Measurements from ENCODE around the gene EMC8.

EMC8 gene

GRCh38 chr16:85784813-85785212 lies 14.5 kb downstream of the EMC8 start:
- DNase-seq (ENCODE audit: low read depth in 2 of 2): no peak

- DNase-seq (ENCODE audit: low read depth in 2 of 2): no peak
Measured at GRCh38 chr16:85783441-85783840, 15.9 kb downstream of the EMC8 start.

DNA sequence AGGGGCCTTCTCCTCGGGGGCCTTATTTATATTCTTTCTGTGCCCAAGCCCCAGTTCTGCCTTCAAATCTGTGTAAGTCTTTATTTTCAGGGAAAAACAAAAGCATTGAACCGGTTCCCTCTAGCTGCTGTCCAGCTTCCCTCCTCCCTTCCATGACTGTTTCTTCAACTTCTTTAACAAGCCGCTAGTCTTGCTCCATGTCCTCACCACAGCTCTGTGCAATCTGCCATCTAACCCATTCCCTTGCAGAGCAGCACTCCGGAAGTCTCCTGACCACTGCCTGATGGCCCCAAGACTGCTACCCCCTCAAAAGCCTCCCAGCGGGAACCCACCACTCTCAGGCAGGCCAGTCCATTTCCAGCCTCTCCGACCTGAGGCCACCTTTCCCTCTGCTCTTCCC lies 16.9 kb downstream of the EMC8 start:
- DNase-seq (ENCODE audit: low read depth in 2 of 2): no peak

DNA sequence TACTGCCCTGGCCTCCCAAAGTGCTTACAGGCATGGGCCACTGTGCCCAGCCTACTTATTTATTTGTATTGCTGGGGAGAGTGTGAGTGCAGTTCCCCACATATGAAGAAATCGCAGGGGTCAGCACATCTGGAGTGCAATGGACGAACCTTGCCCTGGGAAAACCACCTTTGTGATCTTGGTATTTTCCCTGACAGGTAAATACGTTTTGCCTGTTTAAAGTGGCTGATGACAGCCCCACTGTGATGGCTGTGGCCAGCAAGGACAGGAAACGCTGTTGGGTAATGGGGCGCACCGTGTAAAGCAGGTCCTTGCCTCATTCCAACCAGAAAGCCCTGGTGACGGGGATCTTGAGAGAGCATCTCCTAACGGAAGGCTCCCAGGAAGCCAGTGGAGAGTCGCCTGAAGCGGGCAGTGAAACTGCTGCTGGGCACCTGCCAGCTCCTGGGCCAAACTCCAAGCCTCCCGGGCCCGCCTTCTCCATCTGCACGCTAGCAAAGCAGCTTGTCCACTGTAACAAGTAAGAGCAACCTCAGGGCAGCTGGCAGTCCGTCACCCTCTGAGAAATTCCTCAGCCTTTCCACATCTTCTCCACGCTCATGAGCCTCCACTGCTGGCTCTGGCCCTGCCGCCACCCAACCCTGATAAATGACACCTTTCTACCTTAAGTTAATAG lies 17.5 kb downstream of the EMC8 start:
- no peak for DNase-seq (ENCODE audit: low read depth in 2 of 2)

GRCh38 chr16:85781156-85781555 lies 18.2 kb downstream of the EMC8 start:
- DNase-seq (ENCODE audit: low read depth in 2 of 2): no peak

- no peak for DNase-seq (ENCODE audit: low read depth in 2 of 2)
Measured at GRCh38 chr16:85780281-85780680, 19.1 kb downstream of the EMC8 start.

GRCh38 chr16:85778873-85779272 lies 20.5 kb downstream of the EMC8 start:
- DNase-seq (ENCODE audit: low read depth in 2 of 2): no peak

DNA sequence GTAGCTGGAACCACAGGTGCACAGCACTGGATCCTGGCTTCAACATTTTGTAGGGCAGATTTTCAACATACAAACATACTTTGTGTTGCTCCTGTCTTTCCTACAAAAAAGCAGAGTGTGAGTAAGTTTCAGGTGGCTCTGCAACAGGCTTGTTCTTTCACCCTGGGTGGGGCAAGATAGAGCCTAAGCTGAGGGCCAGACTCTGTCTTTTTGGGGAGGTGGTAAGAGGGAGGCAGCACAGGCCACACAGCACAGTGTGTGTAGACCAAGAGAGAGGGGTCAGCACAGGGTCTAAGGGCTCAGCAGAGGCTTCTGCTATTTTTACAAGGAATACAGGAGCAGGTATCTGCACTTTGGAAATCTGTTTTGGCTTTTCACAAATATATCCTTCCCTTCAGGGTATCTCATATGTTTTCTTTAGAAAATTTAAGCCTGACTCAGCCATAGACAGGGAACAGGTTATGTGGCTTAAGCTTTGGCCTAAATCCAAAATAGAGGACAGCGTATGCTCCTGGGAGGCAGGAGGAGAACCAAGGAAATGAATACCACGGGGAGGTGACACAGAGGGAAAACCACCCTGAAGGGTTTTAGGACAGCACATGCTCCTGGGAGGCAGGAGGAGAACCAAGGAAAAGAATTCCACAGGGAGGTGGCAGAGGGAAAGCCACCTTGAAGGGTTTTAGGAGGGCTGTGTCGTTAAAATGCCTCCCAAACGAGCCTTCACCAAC lies 21.6 kb downstream of the EMC8 start:
- no peak for DNase-seq (ENCODE audit: low read depth in 2 of 2)

GRCh38 chr16:85774811-85775210 lies 24.5 kb downstream of the EMC8 start:
- DNase-seq (ENCODE audit: low read depth in 2 of 2): no peak

DNA sequence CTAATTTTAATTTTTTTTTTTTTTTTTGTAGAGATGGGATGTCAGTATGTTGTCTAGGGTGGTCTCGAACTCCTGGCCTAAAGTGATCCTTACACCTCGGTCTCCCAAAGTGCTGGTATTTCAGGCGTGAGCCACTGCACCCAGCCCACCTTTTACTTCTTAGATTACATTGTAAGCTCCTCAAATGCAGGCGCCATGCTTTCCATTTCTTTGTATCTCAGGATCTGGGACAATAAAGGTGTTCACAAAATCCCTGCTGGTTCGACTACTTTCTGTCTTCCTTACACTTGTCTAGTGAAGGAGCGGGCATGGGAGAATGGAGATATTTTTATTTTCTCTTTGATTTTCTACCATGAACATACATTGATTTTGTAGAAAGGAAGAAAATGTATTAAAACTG lies 25.2 kb downstream of the EMC8 start:
- no peak for DNase-seq (ENCODE audit: low read depth in 2 of 2)

DNA sequence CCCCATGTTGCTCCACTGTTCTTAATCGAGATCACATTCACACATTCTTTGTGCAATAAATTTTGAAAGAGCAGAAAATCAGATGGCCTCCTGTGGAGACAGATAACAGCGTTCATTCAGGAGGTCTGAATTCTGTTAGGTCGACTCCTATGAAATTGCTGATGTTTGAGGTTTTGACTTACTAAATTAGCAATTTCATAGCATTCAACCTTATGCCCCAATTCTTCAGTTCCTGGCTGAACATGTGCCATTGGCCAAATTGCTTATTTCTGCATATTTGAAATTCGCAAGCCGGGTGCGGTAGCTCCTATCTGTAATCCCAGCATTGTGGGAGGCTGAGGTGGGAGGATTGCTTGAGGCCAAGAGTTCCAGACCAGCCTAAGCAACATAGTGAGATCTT lies 26.3 kb downstream of the EMC8 start:
- DNase-seq (ENCODE audit: low read depth in 2 of 2): no peak

GRCh38 chr16:85770741-85771140 lies 28.6 kb downstream of the EMC8 start:
- DNase-seq (ENCODE audit: low read depth in 2 of 2): no peak

GRCh38 chr16:85768199-85768598 lies 31.1 kb downstream of the EMC8 start:
- DNase-seq (ENCODE audit: low read depth in 2 of 2): no peak

GRCh38 chr16:85767531-85767930 lies 31.8 kb downstream of the EMC8 start:
- no peak for DNase-seq (ENCODE audit: low read depth in 2 of 2)

DNA sequence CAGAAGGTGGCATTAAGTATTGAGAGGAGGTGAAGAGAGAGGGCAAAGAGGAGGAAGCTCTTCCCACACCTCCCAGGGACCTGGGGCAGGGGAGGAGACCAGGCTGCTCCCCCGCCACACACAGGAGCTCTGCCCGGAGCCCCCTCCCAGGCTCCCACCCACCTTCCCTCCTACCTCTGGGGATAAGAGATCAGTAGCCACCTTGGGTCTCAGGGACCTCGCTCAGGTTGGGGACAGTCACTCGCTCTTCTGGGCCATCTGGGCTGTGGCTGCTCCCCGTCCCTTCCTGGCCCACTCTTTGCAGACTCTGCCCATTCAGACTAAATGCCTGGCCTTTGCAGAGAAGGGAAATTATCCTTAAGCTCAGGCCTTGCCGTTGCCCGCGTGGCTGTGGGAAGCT lies 33.6 kb downstream of the EMC8 start:
- DNase-seq (ENCODE audit: low read depth in 2 of 2): no peak

GRCh38 chr16:85765211-85765610 lies 34.1 kb downstream of the EMC8 start:
- DNase-seq (ENCODE audit: low read depth in 2 of 2): no peak

- no peak for DNase-seq (ENCODE audit: low read depth in 2 of 2)
Measured at GRCh38 chr16:85763616-85764015, 35.7 kb downstream of the EMC8 start.

- DNase-seq (ENCODE audit: low read depth in 2 of 2): no peak
Measured at GRCh38 chr16:85762970-85763369, 36.4 kb downstream of the EMC8 start.

DNA sequence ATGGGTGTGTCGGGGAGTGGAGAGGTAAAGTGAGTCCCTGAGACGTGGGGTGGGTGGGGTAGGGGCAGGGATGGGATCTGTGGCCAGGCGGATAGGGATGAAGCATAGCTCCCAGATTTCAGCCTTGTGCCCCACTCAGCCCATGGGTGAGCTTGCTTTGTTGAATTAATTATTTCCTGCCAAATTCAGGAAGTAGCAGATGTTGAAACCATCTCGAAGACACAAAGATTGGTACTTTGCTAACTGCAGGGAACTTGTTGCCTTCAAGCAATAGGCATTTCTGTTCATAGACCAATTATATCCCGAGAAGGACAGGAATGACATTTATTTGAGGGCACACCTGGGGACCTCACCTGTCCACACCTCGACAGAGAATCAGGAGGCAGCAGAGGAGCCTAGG lies 37.5 kb downstream of the EMC8 start:
- no peak for DNase-seq (ENCODE audit: low read depth in 2 of 2)

- DNase-seq (ENCODE audit: low read depth in 2 of 2): no peak
Measured at GRCh38 chr16:85759631-85760419, 39.5 kb downstream of the EMC8 start.

DNA sequence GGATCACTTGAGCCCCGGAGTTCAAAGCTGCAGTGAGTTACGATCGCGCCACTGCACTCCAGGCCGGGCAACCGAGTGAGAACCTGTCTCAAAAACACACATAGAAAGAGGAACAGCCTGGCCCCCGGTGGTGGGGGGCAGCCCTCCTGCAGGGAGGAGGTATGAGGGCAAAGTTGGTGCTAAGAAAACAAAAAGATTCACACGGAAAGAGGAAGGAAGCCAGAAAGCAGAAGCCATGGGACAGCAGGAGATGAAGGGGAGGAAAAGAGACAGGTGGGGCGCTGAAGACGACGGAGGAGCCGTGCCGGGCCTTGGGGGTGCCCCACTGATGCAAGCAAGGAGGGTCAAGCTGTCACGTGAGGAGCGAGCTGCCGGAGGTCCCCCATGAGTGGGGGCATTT lies 40.2 kb downstream of the EMC8 start:
- no peak for DNase-seq (ENCODE audit: low read depth in 2 of 2)

GRCh38 chr16:85757341-85757822 lies 42.0 kb downstream of the EMC8 start:
- no peak for DNase-seq (ENCODE audit: low read depth in 2 of 2)
